GM13977 (cell line): ENCODE measurements around the gene ZNF511.

Experiments used
- DNase-seq: peaks from one replicate; pipeline ENCODE4 v3.0.0; 2012; ENCODE audit warnings: low spot score
- CTCF ChIP-seq: IDR thresholded peaks from 2 replicates; pipeline ENCODE4 v1.5.1; 2012; ENCODE audit warnings: mild to moderate bottlenecking, control low read depth; ENCODE audit not compliant: insufficient read depth; ENCODE audit errors: extremely low read depth, missing control alignments
- in situ Hi-C: fragments of 300-500 bp; cut with MboI; formaldehyde crosslinking; loops from one replicate; pipeline ENCODE4 v1.12.0; 2022; ENCODE audit warnings: low sequenced_read_pairs, low pct_unique_long_range_greater_than_20kb, mixed read lengths, inconsistent platforms; ENCODE audit not compliant: unreplicated experiment

The ZNF511 gene

GRCh38 chr10:133270204-133270603, 38.5 kb upstream of the ZNF511 start:
- no peak for DNase-seq
- TF ChIP-seq CTCF: no peak
- in situ Hi-C loops: no loop called here

GRCh38 chr10:133270773-133271297, 37.9 kb upstream of the ZNF511 start:
- in situ Hi-C loops: no loop called here

GRCh38 chr10:133271521-133272300, 37.0 kb upstream of the ZNF511 start:
- TF ChIP-seq CTCF: no peak
- DNase-seq: no peak
- in situ Hi-C loops: no loop called here

More at GRCh38 chr10:133270773-133271297, 37.9 kb upstream of the ZNF511 start:
- DNase-seq: no peak
- TF ChIP-seq CTCF: no peak

GRCh38 chr10:133272301-133272963, 36.3 kb upstream of the ZNF511 start:
- TF ChIP-seq CTCF: no peak
- in situ Hi-C loops: no loop called here
- no peak for DNase-seq

GRCh38 chr10:133272964-133273420, 35.7 kb upstream of the ZNF511 start:
- no peak for DNase-seq
- in situ Hi-C loops: no loop called here
- TF ChIP-seq CTCF: no peak

GRCh38 chr10:133273534-133274143, 35.1 kb upstream of the ZNF511 start:
- no peak for DNase-seq
- no peak for TF ChIP-seq CTCF
- in situ Hi-C loops: no loop called here
